GM20000 (cell line): ENCODE results near the gene SLC35A4.
"Not testable (repeated sequence)": the region's sequence is repeated elsewhere in the genome, so short reads cannot be mapped to it uniquely, and the experiment has no call there.

Experiments used
- DNase-seq: peaks from one replicate; pipeline ENCODE4 v3.0.0; 2012; ENCODE audit warnings: low spot score
- CTCF ChIP-seq: IDR thresholded peaks from 2 replicates; pipeline ENCODE4 v1.5.1; 2012; ENCODE audit warnings: mild to moderate bottlenecking, control low read depth; ENCODE audit errors: extremely low read depth, missing control alignments

Gene SLC35A4

GRCh38 chr5:140574165-140574564 is 9.5 kb downstream of the SLC35A4 start:
- TF ChIP-seq CTCF, result no peak
- DNase-seq, result no peak

GRCh38 chr5:140575309-140575708 is 10.7 kb downstream of the SLC35A4 start:
- DNase-seq, result no peak
- TF ChIP-seq CTCF, result no peak

GRCh38 chr5:140576776-140577201 is 12.2 kb downstream of the SLC35A4 start:
- TF ChIP-seq CTCF, result no peak
- DNase-seq, result no peak

GRCh38 chr5:140579188-140579747 is 14.6 kb downstream of the SLC35A4 start:
- DNase-seq, result not testable (repeated sequence)

GRCh38 chr5:140587495-140587894 is 22.9 kb downstream of the SLC35A4 start:
- DNase-seq, result no peak
- TF ChIP-seq CTCF, result no peak

GRCh38 chr5:140588311-140589070 is 23.9 kb downstream of the SLC35A4 start:
- DNase-seq, result no peak

GRCh38 chr5:140590861-140591260 is 26.2 kb downstream of the SLC35A4 start:
- TF ChIP-seq CTCF, result no peak
- DNase-seq, result no peak

More at GRCh38 chr5:140588311-140589070, 23.9 kb downstream of the SLC35A4 start:
- no peak for TF ChIP-seq CTCF
